Measurements from ENCODE around the gene VASP. TPM values are rescaled to one million over a fixed set of nuclear protein-coding genes. Genes with fewer than 3 reads are reported as not detected.

VASP gene
- total and polyA plus RNA-seq, 2 of the 13 experiments (the other 11 are each of a cell fraction or from before 2014, with no cell fraction given), result 41.8 to 67.1 TPM

DNA sequence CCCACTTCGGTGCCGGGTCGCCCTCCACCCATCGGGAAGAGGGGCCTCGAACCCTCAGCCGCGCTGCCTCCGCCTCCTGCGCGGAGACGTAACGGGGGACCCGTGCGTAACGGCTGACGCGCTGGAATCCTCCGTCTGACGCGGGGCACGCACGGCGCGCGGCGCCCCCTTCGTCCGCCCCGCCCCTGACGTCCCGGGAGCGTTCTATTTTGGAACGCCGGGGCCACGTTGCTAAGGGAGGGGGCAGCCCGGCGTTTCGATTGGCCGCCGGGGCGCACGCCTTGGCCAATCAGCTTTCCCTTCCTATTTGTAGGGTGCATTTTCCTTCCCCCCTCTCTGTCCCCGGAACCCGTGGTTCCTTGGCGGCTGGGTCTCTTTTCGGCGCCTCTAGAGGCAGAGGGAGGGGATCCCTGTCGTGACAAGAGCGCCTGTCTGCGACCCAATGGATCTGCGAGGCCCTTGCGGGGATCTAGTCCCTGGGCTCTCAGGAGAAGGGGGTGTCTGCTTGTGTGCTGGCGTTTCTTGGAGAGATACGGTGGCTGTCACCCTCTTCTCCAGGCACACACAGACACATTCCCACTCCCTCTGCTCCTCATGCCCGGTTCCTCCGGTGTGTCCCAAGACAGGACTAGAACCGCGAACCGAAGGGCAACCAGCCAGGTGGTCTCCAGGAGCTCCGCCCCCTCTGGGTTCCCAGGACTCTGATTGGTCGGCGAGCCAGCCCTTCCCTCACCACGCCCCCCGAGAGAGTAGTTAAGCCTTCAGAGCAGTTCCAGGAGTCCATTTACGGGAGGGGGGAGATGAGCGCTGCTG is 37.9 kb upstream of the VASP start (continued):
- TF ChIP-seq ZNF670 (CRISPR knock-in tag; IDR thresholded peaks at IDR 0.05; ENCODE audit: borderline replicate concordance) (no peak), YEATS4 (CRISPR knock-in tag; IDR thresholded peaks at IDR 0.05; ENCODE audit: borderline replicate concordance) (peak; percentile 57; the same call in 1 of the 2 replicates), ZNF674 (CRISPR knock-in tag; IDR thresholded peaks at IDR 0.05; ENCODE audit: low read depth) (0 out of 2 replicates have a peak, but pooled peaks have one; percentile 36), ZNF20 (CRISPR knock-in tag; IDR thresholded peaks at IDR 0.05) (no peak), MATR3 (CRISPR knock-in tag; IDR thresholded peaks at IDR 0.05) (no peak), ZNF546 (CRISPR knock-in tag; conservative IDR thresholded peaks at IDR 0.05) (peak; percentile 78; the same call in 1 of the 2 replicates), SIN3B (IDR thresholded peaks at IDR 0.05; ENCODE audit: low read length) (no peak), ZNF644 (CRISPR knock-in tag; IDR thresholded peaks at IDR 0.05; ENCODE audit: low read depth) (no peak), ZNF496 (CRISPR knock-in tag; IDR thresholded peaks at IDR 0.05; ENCODE audit: insufficient replicate concordance) (no peak), SAP130 (CRISPR knock-in tag; IDR thresholded peaks at IDR 0.05; ENCODE audit: low read depth) (peak; percentile 97), ZNF12 (CRISPR knock-in tag; IDR thresholded peaks at IDR 0.05) (no peak), SP1 (IDR thresholded peaks at IDR 0.05) (no peak), SP1 (CRISPR knock-in tag; IDR thresholded peaks at IDR 0.05) (peak; percentile 95), KMT2A (CRISPR knock-in tag; IDR thresholded peaks at IDR 0.05) (no peak), SUZ12 (IDR thresholded peaks at IDR 0.05; ENCODE audit: low read depth, low read length) (no peak), CBX1 (IDR thresholded peaks at IDR 0.05; ENCODE audit: low read depth) (no peak), TAF1 (CRISPR knock-in tag; IDR thresholded peaks at IDR 0.05) (peak; percentile 53; the same call in 1 of the 2 replicates)
- TF ChIP-seq, protein P1, sequence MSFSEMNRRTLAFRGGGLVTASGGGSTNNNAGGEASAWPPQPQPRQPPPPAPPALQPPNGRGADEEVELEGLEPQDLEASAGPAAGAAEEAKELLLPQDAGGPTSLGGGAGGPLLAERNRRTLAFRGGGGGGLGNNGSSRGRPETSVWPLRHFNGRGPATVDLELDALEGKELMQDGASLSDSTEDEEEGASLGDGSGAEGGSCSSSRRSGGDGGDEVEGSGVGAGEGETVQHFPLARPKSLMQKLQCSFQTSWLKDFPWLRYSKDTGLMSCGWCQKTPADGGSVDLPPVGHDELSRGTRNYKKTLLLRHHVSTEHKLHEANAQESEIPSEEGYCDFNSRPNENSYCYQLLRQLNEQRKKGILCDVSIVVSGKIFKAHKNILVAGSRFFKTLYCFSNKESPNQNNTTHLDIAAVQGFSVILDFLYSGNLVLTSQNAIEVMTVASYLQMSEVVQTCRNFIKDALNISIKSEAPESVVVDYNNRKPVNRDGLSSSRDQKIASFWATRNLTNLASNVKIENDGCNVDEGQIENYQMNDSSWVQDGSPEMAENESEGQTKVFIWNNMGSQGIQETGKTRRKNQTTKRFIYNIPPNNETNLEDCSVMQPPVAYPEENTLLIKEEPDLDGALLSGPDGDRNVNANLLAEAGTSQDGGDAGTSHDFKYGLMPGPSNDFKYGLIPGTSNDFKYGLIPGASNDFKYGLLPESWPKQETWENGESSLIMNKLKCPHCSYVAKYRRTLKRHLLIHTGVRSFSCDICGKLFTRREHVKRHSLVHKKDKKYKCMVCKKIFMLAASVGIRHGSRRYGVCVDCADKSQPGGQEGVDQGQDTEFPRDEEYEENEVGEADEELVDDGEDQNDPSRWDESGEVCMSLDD (CRISPR knock-in tag; IDR thresholded peaks at IDR 0.05; ENCODE audit: borderline replicate concordance), result peak; percentile 63; the same call in 1 of the 2 replicates
- TF ChIP-seq, protein P2, sequence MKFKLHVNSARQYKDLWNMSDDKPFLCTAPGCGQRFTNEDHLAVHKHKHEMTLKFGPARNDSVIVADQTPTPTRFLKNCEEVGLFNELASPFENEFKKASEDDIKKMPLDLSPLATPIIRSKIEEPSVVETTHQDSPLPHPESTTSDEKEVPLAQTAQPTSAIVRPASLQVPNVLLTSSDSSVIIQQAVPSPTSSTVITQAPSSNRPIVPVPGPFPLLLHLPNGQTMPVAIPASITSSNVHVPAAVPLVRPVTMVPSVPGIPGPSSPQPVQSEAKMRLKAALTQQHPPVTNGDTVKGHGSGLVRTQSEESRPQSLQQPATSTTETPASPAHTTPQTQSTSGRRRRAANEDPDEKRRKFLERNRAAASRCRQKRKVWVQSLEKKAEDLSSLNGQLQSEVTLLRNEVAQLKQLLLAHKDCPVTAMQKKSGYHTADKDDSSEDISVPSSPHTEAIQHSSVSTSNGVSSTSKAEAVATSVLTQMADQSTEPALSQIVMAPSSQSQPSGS (CRISPR knock-in tag; IDR thresholded peaks at IDR 0.05), result peak; percentile 55; the same call in 1 of the 2 replicates
- TF ChIP-seq, protein P3, sequence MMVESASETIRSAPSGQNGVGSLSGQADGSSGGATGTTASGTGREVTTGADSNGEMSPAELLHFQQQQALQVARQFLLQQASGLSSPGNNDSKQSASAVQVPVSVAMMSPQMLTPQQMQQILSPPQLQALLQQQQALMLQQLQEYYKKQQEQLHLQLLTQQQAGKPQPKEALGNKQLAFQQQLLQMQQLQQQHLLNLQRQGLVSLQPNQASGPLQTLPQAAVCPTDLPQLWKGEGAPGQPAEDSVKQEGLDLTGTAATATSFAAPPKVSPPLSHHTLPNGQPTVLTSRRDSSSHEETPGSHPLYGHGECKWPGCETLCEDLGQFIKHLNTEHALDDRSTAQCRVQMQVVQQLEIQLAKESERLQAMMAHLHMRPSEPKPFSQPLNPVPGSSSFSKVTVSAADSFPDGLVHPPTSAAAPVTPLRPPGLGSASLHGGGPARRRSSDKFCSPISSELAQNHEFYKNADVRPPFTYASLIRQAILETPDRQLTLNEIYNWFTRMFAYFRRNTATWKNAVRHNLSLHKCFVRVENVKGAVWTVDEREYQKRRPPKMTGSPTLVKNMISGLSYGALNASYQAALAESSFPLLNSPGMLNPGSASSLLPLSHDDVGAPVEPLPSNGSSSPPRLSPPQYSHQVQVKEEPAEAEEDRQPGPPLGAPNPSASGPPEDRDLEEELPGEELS (CRISPR knock-in tag; IDR thresholded peaks at IDR 0.05), result no peak
